ENCODE data around the gene ARID1A. TPM values are rescaled to one million over a fixed set of nuclear protein-coding genes. Genes with fewer than 3 reads are reported as not detected.

The ARID1A gene
- total and polyA plus RNA-seq, 9 of the 15 experiments (the other 6 are each of a cell fraction or from before 2014, with no cell fraction given) = 8.3 to 88.3 (median 22.5) TPM

DNA sequence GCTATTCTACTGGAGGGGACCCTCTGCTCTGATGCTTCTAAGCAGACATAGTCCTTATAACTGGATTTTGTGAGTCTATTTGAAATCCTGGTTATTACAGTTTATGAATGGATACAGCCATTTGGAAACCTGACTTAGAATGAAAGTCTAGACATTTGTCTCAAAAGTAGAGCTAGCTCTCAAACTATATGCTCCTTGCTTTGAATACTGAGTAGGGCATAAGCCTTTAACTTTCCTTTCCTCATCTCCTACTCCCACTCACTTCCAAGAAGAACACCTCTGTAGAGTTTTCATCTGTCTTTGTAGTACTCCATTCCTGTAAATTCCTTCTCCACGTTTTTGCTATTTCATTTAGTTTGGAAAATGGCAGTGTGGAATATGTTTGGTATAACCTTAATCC lies 9.0 kb upstream of the ARID1A start:
- Histone ChIP-seq H4K20me1 (replicated peaks; ENCODE audit: control insufficient read depth, insufficient read depth, low read length) (no peaks in the 10 kb centered on the region), H3K36me3 (ENCODE audit: control insufficient read depth, insufficient read depth, low read length) (no peaks in the 10 kb centered on the region), H3K9ac (ENCODE audit: insufficient read depth in 1 of 2, low read depth in 2 of 2, low read length in 2 of 2) (peak overlapping the region in 1 of 2 experiments; percentile 82; a peak in 1 of 4 replicates), H3K27ac (ENCODE audit: extremely low read depth, low read depth, low read length) (peak overlapping the region; percentile 71), H2AFZ (ENCODE audit: low read depth, low read length) (peak overlapping the region; percentile 66), H3K4me1 (replicated peaks in 1 of 2; ENCODE audit: control insufficient read depth in 2 of 2, insufficient read depth in 2 of 2, low read length in 2 of 2) (peaks cover 26 to 38% of the 10 kb centered on the region in 2 experiments), H3K27me3 (ENCODE audit: control insufficient read depth in 2 of 2, insufficient read depth in 2 of 2, low read length in 2 of 2) (no peaks in the 10 kb centered on the region), H3K4me3 (no peak overlapping the region), H3K4me2 (ENCODE audit: insufficient read depth, low read length) (peak overlapping the region; percentile 33), H3K9me3 (replicated peaks; ENCODE audit: control insufficient read depth, insufficient read depth, low read depth, low read length) (no peaks in the 10 kb centered on the region), H3K79me2 (ENCODE audit: control insufficient read depth, insufficient read depth, low read length) (no peaks in the 10 kb centered on the region), H3K9me1 (ENCODE audit: control insufficient read depth, insufficient read depth, low read length) (no peaks in the 10 kb centered on the region)
- BruUV-seq (replicated peaks) = no TSS peak
- intact Hi-C loops (cut with micrococcal nuclease) (loop anchor here (1.0 kb wide), 1 partner anchor 9 kb away; no protein-coding TSS in a partner anchor), in situ Hi-C loops (cut with MboI) (no loop called here)
- ATAC-seq (peak; percentile 51), FAIRE-seq (peak; percentile 63), DNase-seq (ENCODE audit: extremely low read depth in 1 of 4, low spot score in 3 of 4) (peak; percentile 41 to 80 (median 55))
- WGBS (ENCODE audit: insufficient coverage, low coverage, missing lambda C conversion rate) = 0% methylated on average over 1 of the region's 1 CpG
- POLR2A ChIA-PET = interaction anchor here (1.0 to 9.7 kb wide), 2 partner anchors 10 to 196 kb away, joined by 3 to 159 read pairs; partner anchors contain the start of gene ARID1A
- CTCF ChIA-PET (ENCODE audit: low intra/inter-chr PET ratio) = no interaction called here
- peak; percentile 69 for TF ChIP-seq EHMT2 (IDR thresholded peaks at IDR 0.05)
- TF ChIP-seq YBX1 (IDR thresholded peaks at IDR 0.05) = no peak
- TF ChIP-seq NCOA4 (IDR thresholded peaks at IDR 0.05; ENCODE audit: partially characterized antibody) = no peak
- peak; percentile 94 for TF ChIP-seq NUFIP1 (IDR thresholded peaks at IDR 0.05; ENCODE audit: partially characterized antibody)
- TF ChIP-seq ZNF23 (CRISPR knock-in tag; IDR thresholded peaks at IDR 0.05) = no peak
- no peak for TF ChIP-seq ZBTB49 (CRISPR knock-in tag; IDR thresholded peaks at IDR 0.05; ENCODE audit: borderline replicate concordance)
- TF ChIP-seq PATZ1 (CRISPR knock-in tag; IDR thresholded peaks at IDR 0.05; ENCODE audit: borderline replicate concordance) = no peak
- TF ChIP-seq SLC30A9 (CRISPR knock-in tag; IDR thresholded peaks at IDR 0.05) = no peak
- no peak for TF ChIP-seq ZNF57 (CRISPR knock-in tag; IDR thresholded peaks at IDR 0.05)
- TF ChIP-seq PYGO2 (tag; IDR thresholded peaks at IDR 0.05) = no peak
- TF ChIP-seq PRMT5 (CRISPR knock-in tag; IDR thresholded peaks at IDR 0.05) = no peak
- TF ChIP-seq ZNF584 (CRISPR knock-in tag; IDR thresholded peaks at IDR 0.05; ENCODE audit: low read depth) = no peak
- no peak for TF ChIP-seq FOXA3 (CRISPR knock-in tag; conservative IDR thresholded peaks at IDR 0.05 in 1 of 2, IDR thresholded peaks at IDR 0.05 in 1 of 2)
- TF ChIP-seq, protein P1, sequence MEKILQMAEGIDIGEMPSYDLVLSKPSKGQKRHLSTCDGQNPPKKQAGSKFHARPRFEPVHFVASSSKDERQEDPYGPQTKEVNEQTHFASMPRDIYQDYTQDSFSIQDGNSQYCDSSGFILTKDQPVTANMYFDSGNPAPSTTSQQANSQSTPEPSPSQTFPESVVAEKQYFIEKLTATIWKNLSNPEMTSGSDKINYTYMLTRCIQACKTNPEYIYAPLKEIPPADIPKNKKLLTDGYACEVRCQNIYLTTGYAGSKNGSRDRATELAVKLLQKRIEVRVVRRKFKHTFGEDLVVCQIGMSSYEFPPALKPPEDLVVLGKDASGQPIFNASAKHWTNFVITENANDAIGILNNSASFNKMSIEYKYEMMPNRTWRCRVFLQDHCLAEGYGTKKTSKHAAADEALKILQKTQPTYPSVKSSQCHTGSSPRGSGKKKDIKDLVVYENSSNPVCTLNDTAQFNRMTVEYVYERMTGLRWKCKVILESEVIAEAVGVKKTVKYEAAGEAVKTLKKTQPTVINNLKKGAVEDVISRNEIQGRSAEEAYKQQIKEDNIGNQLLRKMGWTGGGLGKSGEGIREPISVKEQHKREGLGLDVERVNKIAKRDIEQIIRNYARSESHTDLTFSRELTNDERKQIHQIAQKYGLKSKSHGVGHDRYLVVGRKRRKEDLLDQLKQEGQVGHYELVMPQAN (IDR thresholded peaks at IDR 0.05; ENCODE audit: borderline replicate concordance) = no peak
- TF ChIP-seq TAF9B (IDR thresholded peaks at IDR 0.05; ENCODE audit: partially characterized antibody) = peak; percentile 69

Measured in K562 (cell line).